GM12878 (cell line): ENCODE results near the gene CCDC85B. TPM values are rescaled to one million over a fixed set of nuclear protein-coding genes. Genes with fewer than 3 reads are reported as not detected.

Source experiments
- ATAC-seq: fragments of 200-7000 bp; cut with Tn5 transposase; 3 replicates; pipeline ENCODE4 v1.9.1; 2020; ENCODE audit warnings: mild to moderate bottlenecking, moderate library complexity
- BruUV-seq: library from RNA; stranded (reverse); fragments of 400-500 nt; replicated peaks from 2 replicates; lab custom pipeline; 2021; lab: Mats Ljungman, UMichigan
- CTCF ChIA-PET: fragments of 300-600 bp; sonication (Branson Sonifier 250); formaldehyde crosslinking; extraction: SDS; loops from one replicate; lab custom pipeline; 2021; ENCODE audit warnings: inconsistent platforms; lab: Yijun Ruan, JAX
- POLR2A ChIA-PET: fragments of 350-600 bp; formaldehyde crosslinking; extraction: SDS; loops from one replicate; lab custom pipeline; 2021; ENCODE audit warnings: inconsistent platforms; lab: Charles Lee
- RAD21 ChIA-PET: fragments of 300-600 bp; sonication (Branson Sonifier 250); formaldehyde crosslinking; loops from one replicate; lab custom pipeline; 2023; ENCODE audit warnings: antibody characterized with exemption; ENCODE audit not compliant: unreplicated experiment; lab: Charles Lee
- SMC1A ChIA-PET: fragments of 300-600 bp; sonication (Branson Sonifier 250); formaldehyde crosslinking; loops from one replicate; lab custom pipeline; 2023; ENCODE audit not compliant: unreplicated experiment, uncharacterized antibody; lab: Charles Lee
- DNase-seq: peaks from one replicate; pipeline ENCODE4 v3.0.0-alpha.2; 2011; ENCODE audit warnings: low read depth, low spot score
- FAIRE-seq: peaks from 3 replicates; lab custom pipeline; 2011; peaks lifted over from hg19 to GRCh38; lab: Jason Lieb, UNC
- H2AFZ ChIP-seq: 2 replicates; pipeline ENCODE4 v1.6.0; 2011; ENCODE audit warnings: low read depth, low read length, control low read depth; ENCODE audit not compliant: control insufficient read depth
- H3K27ac ChIP-seq: 2 replicates; pipeline ENCODE4 v1.5.1; 2011; ENCODE audit warnings: control low read depth; ENCODE audit not compliant: control insufficient read depth, insufficient read depth
- H3K27me3 ChIP-seq, 2 experiments: replicated peaks in 1 of 2; 2 replicates each; pipeline versions ENCODE4 v1.6.0 to v1.6.1; 2011; ENCODE audit warnings: low read length in 1 of 2; ENCODE audit not compliant: control insufficient read depth in 2 of 2, insufficient read depth in 2 of 2
- H3K36me3 ChIP-seq, 2 experiments: 2 replicates each; pipeline ENCODE4 v1.5.1; 2011; ENCODE audit warnings: low read length in 1 of 2; ENCODE audit not compliant: control insufficient read depth in 2 of 2, insufficient read depth in 2 of 2
- H3K4me1 ChIP-seq: 2 replicates; pipeline ENCODE4 v1.6.1; 2011; ENCODE audit warnings: mild to moderate bottlenecking, low read length, moderate library complexity, mixed read lengths; ENCODE audit not compliant: control insufficient read depth, insufficient read depth
- H3K4me2 ChIP-seq: 2 replicates; pipeline ENCODE4 v1.6.0; 2011; ENCODE audit warnings: control low read depth; ENCODE audit not compliant: control insufficient read depth, insufficient read depth
- H3K4me3 ChIP-seq: fragments of 200-600 bp; sonication (generic); 2 replicates; pipeline ENCODE4 v1.5.1; 2016
- H3K79me2 ChIP-seq: 2 replicates; pipeline ENCODE4 v1.6.0; 2011; ENCODE audit warnings: low read length; ENCODE audit not compliant: control insufficient read depth, insufficient read depth
- H3K9ac ChIP-seq: 2 replicates; pipeline ENCODE4 v1.8.0; 2011; ENCODE audit warnings: low read length, control low read depth, mixed read lengths; ENCODE audit not compliant: control insufficient read depth, insufficient read depth
- H3K9me3 ChIP-seq: replicated peaks from 3 replicates; pipeline ENCODE4 v1.5.1; 2011; ENCODE audit warnings: mild to moderate bottlenecking, low read length; ENCODE audit not compliant: control insufficient read depth, insufficient read depth
- H4K20me1 ChIP-seq: 2 replicates; pipeline ENCODE4 v1.6.0; 2011; ENCODE audit not compliant: control insufficient read depth, insufficient read depth
- BRCA1 ChIP-seq: IDR thresholded peaks from 2 replicates; pipeline ENCODE4 v1.6.1; 2011; ENCODE audit warnings: low read depth, low read length, improper control_type of control experiment
- CEBPZ ChIP-seq: fragments of 150-350 bp; IDR thresholded peaks from 2 replicates; pipeline ENCODE4 v1.6.1; 2016; ENCODE audit warnings: low read depth, low read length
- ETV6 ChIP-seq, 2 experiments: fragments of 450-650 bp in 1 of 2; IDR thresholded peaks in 1 of 2; conservative IDR thresholded peaks in 1 of 2; 2 replicates each; pipeline ENCODE4 v1.6.1; 2014; ENCODE audit warnings: antibody characterized with exemption in 1 of 2, borderline replicate concordance in 1 of 2, low read depth in 1 of 2, mild to moderate bottlenecking in 1 of 2, moderate library complexity in 1 of 2
- EZH2 ChIP-seq: IDR thresholded peaks from 2 replicates; pipeline ENCODE4 v1.6.1; 2012; ENCODE audit warnings: low read depth, mild to moderate bottlenecking, control low read depth, inconsistent platforms, low read length, borderline replicate concordance; ENCODE audit not compliant: control insufficient read depth
- HDAC6 ChIP-seq: fragments of 200-600 bp; sonication (generic); IDR thresholded peaks from one replicate; pipeline ENCODE4 v1.8.0; 2017; ENCODE audit warnings: antibody characterized with exemption; ENCODE audit not compliant: unreplicated experiment
- KLF5 ChIP-seq: fragments of 450-650 bp; IDR thresholded peaks from 2 replicates; pipeline ENCODE4 v1.6.1; 2014; ENCODE audit warnings: mild to moderate bottlenecking; ENCODE audit not compliant: partially characterized antibody
- NFYB ChIP-seq: IDR thresholded peaks from 2 replicates; pipeline ENCODE4 v1.6.1; 2011; ENCODE audit warnings: low read depth, mild to moderate bottlenecking, low read length, improper control_type of control experiment, moderate library complexity; ENCODE audit not compliant: insufficient read depth
- POLR2AphosphoS5 ChIP-seq: IDR thresholded peaks from 2 replicates; pipeline ENCODE4 v1.6.1; 2011; ENCODE audit warnings: mild to moderate bottlenecking, low read length, inconsistent platforms
- RB1 ChIP-seq: fragments of 450-650 bp; formaldehyde crosslinking; IDR thresholded peaks from 2 replicates; pipeline ENCODE4 v1.6.1; 2017; ENCODE audit warnings: mild to moderate bottlenecking, borderline replicate concordance
- RBBP5 ChIP-seq: fragments of 200-600 bp; sonication (generic); conservative IDR thresholded peaks from 2 replicates; pipeline ENCODE4 v1.6.1; 2016
- YY1 ChIP-seq: IDR thresholded peaks from 2 replicates; pipeline ENCODE4 v1.6.1; 2011; ENCODE audit warnings: low read depth, mild to moderate bottlenecking, low read length
- ZBTB33 ChIP-seq: fragments of 450-650 bp; IDR thresholded peaks from 2 replicates; pipeline ENCODE4 v1.6.1; 2017; ENCODE audit warnings: mild to moderate bottlenecking
- WGBS: methylation state at CpG from one replicate; pipeline ENCODE4 v1.1.6; 2016; ENCODE audit warnings: low lambda C conversion rate; ENCODE audit not compliant: insufficient replicate concordance, insufficient coverage; ENCODE audit errors: missing lambda C conversion rate; 5-methylcytosine and 5-hydroxymethylcytosine counted together
- in situ Hi-C: fragments of 300-500 bp; cut with MboI; formaldehyde crosslinking; loops from 9 replicates; pipeline ENCODE4 v1.14.3; 2018; ENCODE audit warnings: mixed read lengths
- intact Hi-C: fragments of 100-400 bp; cut with micrococcal nuclease; formaldehyde crosslinking; loops from one replicate; pipeline ENCODE4 v1.14.2; 2022; ENCODE audit not compliant: unreplicated experiment
- polyA plus RNA-seq, 11 experiments: library from polyadenylated mRNA; depleted of rRNA in 4 of 11; unstranded in 6 of 11; stranded (reverse) in 5 of 11; fragments of >200 nt; fragmentation: Nextera tagmentation in 4 of 11; fragmentation: Illumina TruSeq in 1 of 11; extraction: Ambion mirVana in 4 of 11; extraction: Trizol in 1 of 11; gene quantifications; 1 replicate in 1 of 11; 2 replicates in 10 of 11; pipeline versions ENCODE4 v1.2.1 to v1.2.3, GENCODE V29; 2011 to 2016; ENCODE audit warnings: inconsistent platforms in 2 of 11, missing spikeins in 2 of 11, low read depth in 1 of 11
- total RNA-seq, 4 experiments: library from RNA; depleted of rRNA in 3 of 4; stranded (reverse); fragments of >200 nt in 3 of 4; fragmentation: Illumina TruSeq in 1 of 4; extraction: Trizol in 1 of 4; gene quantifications; 2 replicates each; pipeline versions ENCODE4 v1.2.1 to v1.2.3, GENCODE V29; 2013 to 2021

CCDC85B gene
- total and polyA plus RNA-seq, 10 of the 15 experiments (the other 5 are each of a cell fraction or from before 2014, with no cell fraction given) = 0.32 to 114 (median 49.5) TPM

GRCh38 chr11:65844231-65844872, 46.1 kb upstream of the CCDC85B start:
- Histone ChIP-seq H3K27ac (no peak overlapping the region), H3K27me3 (no peaks in the 10 kb centered on the region), H3K36me3 (no peaks in the 10 kb centered on the region), H3K79me2 (no peaks in the 10 kb centered on the region), H4K20me1 (no peaks in the 10 kb centered on the region), H2AFZ (no peak overlapping the region), H3K9me3 (no peaks in the 10 kb centered on the region), H3K4me2 (no peak overlapping the region), H3K9ac (no peak overlapping the region), H3K4me1 (no peaks in the 10 kb centered on the region), H3K4me3 (no peak overlapping the region)
- BruUV-seq = no TSS peak
- ChIA-PET CTCF (interaction anchor here (0.9 to 1.6 kb wide), 3 partner anchors 14 to 41 kb away, joined by 3 to 6 read pairs (median 4); no protein-coding TSS in a partner anchor), SMC1A (no interaction called here), RAD21 (no interaction called here), POLR2A (interaction anchor here (0.5 kb wide), 1 partner anchor 133 kb away, joined by 7 read pairs; no protein-coding TSS in a partner anchor)
- FAIRE-seq = no peak
- 61% methylated on average over 10 of the region's 10 CpGs for WGBS
- in situ Hi-C loops = no loop called here
- no peak for TF ChIP-seq HDAC6
- TF ChIP-seq NFYB = no peak
- no peak for TF ChIP-seq RB1
- TF ChIP-seq CEBPZ = no peak
- TF ChIP-seq ZBTB33 = no peak
- TF ChIP-seq RBBP5 = no peak
- no peak for TF ChIP-seq BRCA1
- TF ChIP-seq POLR2AphosphoS5 = no peak
- no peak for TF ChIP-seq EZH2
- TF ChIP-seq KLF5 = no peak
- no peak for TF ChIP-seq ETV6 (conservative IDR thresholded peaks at IDR 0.05 in 1 of 2, IDR thresholded peaks at IDR 0.05 in 1 of 2; ENCODE audit: borderline replicate concordance in 1 of 2, low read depth in 1 of 2)
- no peak for TF ChIP-seq YY1
- no peak for DNase-seq
- intact Hi-C loops = no loop called here
- no peak for ATAC-seq
